ENCODE results near the gene DDB1.

The DDB1 gene

DNA sequence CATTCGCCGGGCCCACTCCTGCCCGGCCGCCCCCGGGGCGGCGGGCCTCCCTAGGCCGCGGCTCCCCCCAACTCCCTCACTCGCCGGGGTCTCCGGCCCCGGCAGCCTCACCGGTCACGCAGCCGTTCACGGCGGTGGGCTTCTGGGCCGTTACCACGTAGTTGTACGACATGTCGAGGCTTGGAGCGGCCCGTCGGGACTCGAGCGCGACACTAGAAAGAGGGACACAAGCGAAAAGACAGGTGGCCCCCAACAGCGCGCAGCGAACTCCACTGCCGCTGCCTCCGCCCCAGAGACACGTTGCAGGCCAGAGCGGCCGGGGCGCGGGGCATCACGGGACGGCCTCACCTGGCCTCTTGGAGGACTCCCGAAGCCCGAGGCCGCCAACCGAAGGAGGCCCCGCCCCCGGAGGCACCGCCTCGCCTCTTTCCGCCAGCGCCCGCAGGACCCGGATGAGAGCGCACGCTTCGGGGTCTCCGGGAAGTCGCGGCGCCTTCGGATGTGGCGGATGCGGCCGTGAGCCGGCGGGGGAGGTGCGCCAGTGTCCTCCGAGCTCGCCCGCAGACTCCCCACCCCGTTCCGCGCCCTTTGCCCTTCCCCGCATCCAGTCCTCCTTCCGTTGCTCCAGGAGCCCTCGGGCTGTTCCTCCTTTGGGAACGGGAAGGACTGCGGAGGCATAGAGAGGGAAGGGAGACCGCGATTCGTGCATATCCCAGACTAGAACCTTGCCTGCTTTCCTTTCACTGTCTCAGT lies at the start of gene DDB1, which contains the start of gene TKFC:
DDB1 (minus strand) TSS at position 309 of the 753 bp plus-strand sequence; CDS start at position 172, 137 bp downstream.
TKFC (plus strand) TSS at position 432 of the 753 bp plus-strand sequence. CDS start 1,501 bp downstream, outside the sequence.
- DNase-seq = peak; percentile 72

DNA sequence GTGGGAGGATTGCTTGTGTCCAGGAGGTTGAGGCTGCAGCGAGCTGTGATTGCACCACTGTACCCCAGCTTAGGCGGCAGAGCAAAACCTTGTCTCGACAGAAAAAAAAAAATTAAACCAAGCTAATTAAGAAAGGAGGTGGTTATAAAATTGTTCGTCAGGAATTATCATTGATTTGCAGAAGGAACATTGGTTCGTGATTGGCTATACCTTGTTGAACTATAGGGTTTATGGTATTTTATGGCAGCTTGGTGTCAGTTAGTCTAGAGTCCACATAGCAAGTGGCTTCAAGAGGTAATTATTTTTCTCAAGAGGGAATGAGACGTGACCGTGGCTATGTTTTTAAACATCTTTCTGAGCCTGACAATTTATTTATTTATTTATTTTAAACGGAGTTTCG lies 48.0 kb upstream of the DDB1 start:
- DNase-seq = no peak

DNA sequence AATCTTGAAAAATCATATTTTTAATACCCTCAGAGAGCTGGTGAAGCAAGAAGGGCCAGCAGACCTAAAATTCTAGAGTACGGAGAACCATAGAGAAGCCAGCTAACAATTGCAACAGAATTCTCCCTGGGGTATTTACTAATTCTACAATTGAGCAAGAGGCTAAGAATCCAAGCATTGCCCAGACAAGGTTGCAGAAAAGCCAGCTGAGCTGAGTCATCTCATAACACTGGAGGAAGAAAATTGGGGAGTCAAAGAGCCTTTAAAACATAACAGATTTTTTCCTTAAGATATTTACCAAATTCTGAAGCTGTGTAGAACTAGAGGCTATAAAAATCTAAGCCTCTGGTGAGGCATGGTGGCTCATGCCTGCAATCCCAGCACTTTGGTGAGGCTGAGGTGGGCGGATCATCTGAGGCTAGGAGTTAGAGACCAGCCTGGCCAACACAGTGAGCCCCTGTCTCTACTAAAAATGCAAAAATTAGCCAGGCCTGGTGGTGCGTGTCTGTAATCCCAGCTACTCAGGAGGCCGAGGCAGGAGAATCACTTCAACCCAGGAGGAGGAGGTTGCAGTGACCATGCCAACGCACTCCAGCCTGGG lies 45.9 kb upstream of the DDB1 start:
- DNase-seq = no peak

DNA sequence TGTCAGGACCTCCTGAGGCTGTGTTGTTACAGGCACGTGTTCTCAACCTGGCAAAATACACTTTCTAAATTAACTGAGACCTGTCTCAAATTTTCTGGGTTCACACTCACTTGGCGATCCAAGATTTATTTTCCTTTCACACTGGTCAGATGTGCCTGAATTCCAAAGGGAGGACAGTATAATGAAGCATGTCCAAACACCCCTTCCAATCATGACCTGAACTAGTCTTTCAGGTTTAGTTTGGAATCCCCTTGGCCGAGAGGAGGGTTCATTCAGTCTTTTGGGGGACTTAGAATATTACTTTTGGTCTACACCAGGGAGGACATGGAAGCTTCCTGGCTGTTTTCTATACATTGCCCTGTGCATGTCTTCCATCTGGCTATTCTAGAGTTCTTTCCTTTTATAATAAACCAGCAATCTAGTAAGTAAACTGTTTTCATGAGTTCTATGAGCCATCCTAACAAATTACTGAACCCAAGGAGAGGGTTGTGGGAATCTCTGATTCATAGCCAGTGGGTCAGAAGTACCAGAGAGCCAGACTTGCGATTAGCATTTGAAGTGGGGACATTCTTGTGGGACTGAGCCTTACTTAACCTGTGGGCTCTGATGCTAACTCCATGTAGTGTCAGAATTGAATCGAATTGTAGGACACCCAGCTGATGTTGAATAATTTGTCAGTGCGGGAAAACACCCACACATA lies 44.7 kb upstream of the DDB1 start:
- DNase-seq = no peak

DNA sequence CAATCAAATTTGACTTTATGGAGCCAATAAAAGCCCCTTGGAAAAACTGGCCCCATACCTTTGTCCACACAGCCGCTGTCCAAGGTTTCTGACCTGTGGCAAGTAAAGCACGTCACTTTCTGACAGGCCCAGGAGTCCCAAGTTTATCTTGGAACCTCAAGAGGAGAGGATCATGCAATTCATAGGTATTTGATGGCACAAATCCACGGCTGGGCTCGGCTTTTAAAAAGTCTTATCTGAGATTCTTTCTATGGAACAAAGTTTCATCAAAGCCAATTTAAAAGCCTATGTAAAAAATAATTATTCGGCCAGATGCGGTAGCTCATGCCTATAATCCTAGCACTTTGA lies 42.8 kb upstream of the DDB1 start:
- DNase-seq = no peak

DNA sequence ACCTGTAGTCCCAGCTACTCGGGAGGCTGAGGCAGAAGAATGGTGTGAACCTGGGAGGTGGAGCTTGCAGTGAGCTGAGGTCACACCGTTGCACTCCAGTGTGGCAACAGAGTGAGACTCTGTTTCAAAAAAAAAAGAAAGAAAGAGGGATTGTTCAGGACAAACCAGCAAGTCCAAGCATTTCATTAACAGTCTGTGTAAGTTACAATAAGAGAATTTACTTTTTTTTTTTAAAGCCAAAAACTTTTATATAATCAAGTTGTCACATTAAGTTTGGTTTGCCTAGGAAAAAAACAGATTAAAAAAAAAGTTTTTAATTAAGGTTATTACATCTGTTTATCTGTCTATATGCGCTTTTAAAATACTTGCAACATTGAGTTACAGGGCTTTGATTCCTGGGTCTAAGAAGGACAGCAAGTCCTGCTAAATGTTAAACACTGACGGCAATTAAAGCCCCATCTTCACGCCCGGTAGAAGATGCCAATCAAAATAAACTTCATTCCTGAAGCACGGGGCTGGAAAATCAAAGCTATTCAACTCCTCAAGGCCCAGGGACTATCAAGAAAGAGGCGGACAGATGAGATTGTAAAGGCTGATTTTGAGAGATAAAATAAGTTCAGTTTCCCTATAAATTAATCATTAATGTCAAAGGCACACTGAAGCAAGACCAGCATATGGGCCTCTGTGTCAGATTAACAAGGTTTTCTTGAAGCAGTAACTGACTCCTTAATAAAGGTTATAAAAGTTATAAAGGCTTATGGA lies 39.9 kb upstream of the DDB1 start:
- no peak for DNase-seq

DNA sequence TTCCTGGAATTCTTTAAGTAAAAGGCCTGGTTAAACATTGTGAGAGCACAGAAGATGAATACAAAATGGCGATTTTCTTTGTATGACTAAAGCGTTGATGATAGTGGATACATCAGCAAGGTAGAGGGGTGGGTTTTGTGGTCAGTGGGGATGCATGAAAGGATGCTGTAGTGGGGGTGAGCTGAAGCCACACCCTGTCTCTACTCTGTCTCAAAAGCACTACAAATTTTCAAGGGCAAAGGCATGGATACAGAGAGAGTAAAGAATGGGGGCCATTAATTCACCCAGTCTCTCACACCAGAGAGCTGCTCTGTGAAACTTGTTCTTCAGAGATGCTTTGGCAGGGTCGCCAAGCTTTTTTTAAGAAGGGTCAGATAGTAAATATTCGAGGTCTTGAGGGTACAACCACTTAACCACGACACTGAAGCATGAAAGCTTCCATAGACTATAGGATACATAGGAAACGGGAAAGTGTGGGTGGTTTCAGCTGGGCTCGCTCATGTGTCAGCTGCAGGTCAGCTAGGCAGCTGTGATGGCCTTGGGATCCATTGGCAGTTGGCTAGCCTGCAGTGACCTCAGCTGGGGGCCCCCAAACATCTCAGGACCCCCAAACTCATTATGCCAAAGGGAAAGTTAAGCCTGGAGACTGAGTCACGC lies 37.6 kb upstream of the DDB1 start:
- no peak for DNase-seq

DNA sequence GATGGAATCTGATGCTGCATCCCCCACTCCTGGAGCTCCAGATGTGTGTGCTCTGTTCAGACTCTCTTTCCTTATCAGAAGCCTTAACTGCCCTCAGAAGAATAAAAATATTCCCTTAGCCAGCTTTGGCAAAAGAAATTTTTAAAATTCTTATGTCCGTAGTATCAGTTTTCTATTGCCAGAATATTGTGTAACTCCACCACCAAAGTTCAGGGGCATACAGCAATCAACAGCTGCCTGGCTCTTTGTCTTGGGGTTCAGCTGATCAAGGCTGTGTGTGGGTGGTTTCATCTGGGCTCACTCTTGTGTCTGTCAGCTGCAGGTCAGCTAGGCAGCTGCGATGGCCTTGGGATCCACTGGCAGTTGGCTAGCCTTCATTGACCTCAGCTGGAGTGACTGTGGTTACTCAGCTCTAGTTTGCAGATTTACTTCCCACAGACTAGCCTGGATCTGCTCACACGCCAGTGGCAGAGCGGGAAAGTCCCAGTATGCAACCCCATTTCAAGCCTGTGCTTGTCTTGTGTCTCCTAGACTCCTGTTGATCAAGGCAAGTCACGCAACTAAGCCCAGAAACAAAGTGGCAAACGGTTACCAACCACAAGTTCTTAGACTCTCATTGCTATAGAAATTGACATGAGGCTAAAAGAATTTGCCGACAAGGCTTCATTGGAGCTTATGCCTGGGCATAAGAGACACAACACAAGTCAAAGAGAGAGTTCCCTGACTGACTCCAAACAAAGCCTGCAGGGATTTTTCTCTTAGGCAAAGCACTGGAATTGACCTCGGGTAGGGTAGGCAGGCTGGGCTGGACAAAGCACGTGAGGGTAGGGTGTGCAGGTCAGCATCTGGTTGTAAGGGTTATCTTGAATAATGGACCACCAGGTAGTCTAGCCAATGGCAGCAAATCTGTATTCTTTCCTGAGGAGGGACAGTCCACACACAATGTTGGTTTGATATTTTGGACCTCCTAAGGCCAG lies 36.8 kb upstream of the DDB1 start:
- DNase-seq = no peak

DNA sequence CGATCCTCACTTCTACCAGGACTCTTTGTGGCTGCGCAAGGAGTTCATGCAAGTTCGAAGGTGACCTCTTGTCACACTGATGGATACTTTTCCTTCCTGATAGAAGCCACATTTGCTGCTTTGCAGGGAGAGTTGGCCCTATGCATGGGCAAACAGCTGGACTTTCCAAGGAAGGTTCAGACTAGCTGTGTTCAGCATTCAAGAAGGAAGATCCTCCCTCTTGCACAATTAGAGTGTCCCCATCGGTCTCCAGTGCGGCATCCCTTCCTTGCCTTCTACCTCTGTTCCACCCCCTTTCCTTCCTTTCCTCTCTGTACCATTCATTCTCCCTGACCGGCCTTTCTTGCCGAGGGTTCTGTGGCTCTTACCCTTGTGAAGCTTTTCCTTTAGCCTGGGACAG lies 35.7 kb upstream of the DDB1 start:
- DNase-seq = no peak

DNA sequence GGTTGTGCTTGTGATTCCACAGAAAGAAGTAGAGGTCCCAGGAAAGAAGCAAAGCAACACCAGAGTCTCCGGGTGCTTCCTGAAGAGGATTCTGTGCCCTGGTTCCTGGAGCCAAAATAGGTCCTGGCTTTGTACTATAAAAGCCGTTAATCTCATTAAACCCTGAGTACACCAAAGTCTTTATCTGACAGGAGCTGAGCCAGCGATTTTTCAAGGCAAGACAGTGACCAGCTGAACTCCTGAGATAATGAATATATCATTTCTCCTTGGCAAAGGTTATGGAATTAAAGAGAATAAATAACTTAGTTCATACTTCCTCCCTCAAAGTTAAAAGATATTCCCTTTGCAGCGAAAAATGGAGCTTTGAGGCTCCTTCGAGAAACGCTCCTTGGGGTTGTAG lies 34.5 kb upstream of the DDB1 start:
- no peak for DNase-seq

DNA sequence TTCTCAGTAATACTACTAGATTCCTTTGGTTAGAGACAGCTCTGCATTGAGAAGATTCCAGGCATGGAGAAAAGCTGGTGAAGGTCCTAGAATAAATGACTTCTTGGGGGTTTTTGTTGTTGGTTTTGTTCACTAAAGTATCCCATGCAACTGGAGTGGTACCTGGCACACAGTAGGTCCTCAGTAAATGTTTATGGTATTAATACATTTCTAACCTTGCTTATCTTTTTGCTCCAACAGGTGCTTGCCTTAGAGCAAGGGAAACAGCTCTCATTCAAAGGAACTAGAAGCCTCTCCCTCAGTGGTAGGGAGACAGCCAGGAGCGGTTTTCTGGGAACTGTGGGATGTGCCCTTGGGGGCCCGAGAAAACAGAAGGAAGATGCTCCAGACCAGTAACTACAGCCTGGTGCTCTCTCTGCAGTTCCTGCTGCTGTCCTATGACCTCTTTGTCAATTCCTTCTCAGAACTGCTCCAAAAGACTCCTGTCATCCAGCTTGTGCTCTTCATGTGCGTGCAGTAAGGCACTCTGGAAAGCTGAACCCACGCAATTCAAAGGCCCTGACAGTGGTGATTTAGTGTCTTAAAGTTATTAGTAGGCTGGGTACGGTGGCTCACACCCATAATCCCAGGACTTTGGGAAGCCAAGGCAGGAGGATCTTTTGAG lies 31.2 kb upstream of the DDB1 start:
- DNase-seq = no peak

DNA sequence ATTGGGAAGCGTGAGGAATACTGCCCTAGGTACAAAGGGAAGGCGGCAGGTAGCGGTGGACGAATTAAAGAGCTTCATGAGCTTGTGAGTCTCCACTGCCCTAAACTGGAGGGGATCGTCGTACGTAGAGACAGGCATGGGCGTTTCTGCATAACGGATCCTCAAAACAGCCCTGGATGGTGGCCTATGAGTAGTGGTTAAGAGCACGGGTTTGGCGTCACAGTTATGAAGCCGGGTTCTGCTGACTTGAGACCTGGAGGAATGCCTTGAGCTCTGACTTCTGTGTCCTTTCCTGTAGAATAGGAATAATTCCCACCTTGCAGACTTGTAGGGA lies 29.6 kb upstream of the DDB1 start:
- DNase-seq = peak; percentile 45

DNA sequence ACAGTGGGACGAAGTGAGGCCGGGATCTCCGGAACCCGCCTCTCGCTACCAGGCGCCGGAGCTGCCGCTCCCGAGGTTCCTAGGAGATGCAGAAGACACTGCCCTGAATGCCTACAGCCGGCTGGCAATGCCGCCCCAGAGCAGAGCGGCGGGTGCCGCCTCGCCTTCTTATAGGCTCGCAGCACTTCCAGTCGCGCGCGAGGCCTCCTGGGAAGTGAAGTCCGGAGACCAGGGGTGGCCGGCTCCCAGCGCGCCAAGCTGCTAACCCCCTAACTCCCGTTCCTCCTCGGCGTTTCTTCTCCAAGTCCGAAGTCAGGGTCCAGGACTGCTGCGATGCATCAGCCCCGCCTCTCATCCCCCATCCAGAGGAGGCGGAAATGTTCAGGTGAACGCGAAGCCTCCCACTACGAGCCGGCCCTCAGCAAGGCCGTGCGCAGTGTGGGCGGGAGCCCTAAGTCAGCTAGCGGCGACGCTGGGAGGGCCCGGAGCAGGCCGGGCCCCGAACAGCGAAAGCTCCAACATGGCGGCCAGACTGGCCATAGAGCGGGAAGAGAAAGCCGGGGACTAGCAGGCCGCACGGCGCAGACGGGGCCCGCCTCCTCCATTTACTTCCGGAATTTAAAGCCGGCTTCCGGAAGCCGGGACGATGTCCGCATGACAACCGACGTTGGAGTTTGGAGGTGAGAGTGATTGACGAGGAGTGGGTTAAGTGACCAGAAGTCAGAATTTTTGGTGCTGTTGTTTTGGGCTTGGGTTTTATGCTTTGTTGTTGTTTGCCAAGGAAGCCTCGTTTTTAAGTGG lies 29.0 kb upstream of the DDB1 start, which contains the start of the genes CYB561A3 and TMEM138:
CYB561A3 (minus strand) TSS at position 142 of the 801 bp plus-strand sequence. CDS start 5,169 bp downstream, outside the sequence.
TMEM138 (plus strand) TSS at position 634 of the 801 bp plus-strand sequence. CDS start 2,017 bp downstream, outside the sequence.
- peak; percentile 92 for DNase-seq

DNA sequence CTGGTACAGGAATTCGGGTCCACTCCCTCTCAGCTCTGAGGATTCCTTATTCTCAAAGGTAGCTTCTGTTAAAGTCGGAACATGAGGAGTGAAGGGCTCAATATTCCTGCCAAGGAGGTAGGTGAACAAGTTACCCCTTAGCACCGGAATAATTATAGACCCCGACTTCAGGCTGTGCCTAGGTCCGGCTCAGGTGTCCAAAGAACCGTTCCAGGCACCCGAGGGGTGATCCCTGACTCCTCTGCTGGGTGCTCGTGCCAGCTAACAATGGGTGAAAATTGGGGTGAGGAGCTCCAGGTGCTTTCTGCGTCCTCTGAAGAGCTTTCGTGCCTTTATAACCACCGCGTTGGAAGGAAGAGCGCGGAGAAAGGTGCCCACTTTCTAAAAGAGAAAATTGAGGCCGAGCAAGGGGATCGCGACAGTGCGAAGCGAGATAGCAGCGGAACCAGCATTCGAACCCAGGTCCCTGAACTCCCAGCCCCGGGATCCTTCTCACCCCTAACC lies 28.4 kb upstream of the DDB1 start:
- no peak for DNase-seq

DNA sequence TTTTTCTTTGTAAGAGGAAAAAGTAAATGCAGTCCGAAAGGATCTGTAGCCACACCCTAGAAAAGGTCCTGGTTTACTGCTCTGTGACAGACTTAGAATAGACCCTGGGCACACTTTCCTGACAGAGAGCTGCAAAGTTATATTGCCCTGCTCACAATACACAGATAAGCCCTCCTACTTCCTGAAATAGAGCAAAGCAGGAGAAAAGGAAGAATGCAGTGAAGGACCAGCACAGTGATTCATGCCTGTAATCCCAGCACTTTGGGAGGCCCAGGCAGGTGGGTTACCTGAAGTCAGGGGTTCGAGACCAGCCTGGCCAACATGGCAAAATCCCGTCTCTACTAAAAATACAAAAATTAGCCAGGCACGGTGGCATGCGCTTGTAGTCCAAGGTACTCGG lies 26.6 kb upstream of the DDB1 start:
- DNase-seq = no peak

DNA sequence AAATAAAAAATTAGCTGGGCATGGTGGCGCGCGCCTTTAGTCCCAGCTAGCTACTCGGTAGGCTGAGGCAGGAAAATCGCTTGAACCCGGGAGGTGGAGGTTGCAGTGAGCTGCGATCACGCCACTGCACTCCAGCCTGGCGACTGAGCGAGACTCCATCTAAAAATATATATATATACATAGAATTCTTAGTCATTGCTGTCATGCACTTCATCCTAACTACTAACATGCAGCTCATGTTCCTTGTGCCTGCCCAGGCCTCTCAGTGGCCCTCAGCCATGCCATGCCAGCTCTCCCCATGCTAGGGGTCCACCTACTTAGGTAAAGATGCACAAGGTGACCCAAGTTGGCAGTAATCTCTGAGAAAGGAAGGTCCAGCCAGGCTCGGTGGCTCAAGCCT lies 25.7 kb upstream of the DDB1 start:
- DNase-seq = no peak

DNA sequence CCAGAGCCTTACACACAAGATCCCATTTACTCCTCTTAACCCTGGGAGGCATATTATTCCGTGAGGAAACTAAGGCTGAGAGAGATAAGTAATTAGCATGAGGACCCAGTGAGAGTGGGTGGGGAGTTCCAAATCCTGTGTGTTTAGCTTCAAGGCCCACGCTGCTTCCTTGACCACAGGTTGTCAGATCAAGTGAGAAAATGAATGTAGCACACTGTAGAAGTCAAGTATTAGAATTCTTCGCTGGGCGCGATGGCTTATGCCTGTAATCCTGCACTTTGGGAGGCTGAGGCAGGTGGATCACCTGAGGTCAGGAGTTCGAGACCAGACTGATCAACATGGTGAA lies 25.0 kb upstream of the DDB1 start:
- no peak for DNase-seq

DNA sequence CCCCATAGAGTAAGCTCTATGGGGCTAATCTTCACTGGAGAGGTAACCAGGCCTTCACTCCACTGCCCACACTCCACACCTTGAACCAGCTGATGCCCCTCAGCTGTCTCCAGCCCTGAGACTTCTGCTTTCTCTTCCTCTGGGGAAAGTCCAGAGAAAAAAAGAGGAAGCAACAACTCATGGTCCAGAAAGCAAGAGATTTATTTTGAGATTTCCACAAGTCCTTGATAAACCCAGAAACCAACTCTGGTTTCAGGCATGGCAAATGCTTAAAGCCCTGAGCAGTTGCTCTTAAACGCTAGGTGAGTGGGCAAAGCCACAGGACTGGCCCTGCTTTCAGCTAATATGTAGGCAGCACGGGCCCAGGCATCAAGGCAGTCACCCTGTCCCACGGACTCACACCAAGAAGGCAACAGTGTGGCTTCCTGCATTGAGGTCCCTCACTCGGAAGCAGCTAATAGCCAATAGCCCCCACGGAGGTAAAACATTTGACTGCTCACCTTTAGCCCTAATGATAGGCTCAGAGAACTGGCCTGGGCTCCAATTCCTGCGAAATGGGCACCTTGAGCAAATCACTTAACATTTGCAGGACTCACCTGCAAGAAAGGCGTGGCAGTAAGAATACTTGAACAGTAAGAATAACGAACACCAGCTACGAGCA lies 24.5 kb upstream of the DDB1 start:
- no peak for DNase-seq

DNA sequence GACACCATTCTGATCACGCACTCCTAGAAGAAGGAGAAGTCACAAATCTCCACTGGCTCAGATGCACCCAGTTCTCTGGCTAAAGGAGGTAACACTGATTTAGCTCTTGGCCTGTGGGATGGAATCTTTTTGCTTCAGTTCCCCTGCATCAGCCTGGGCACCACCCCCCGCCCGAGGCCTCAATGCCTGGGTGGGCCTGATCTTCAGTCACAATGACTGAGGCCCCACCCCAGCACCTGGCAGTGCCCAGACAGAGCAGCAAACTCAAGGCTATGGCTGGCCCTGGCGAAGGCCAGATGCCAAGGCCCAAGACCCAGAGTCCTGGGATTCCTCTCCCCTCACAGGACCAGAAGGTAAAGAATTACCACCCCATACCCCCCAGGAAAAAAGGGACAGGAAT lies 23.8 kb upstream of the DDB1 start:
- no peak for DNase-seq
